Neural cell (in vitro differentiated cells): ENCODE measurements around the gene CGNL1. TPM values are rescaled to one million over a fixed set of nuclear protein-coding genes. Genes with fewer than 3 reads are reported as not detected.

Source experiments
- H2AFZ ChIP-seq: fragments of 200-600, 300-800 bp; sonication (generic), shearing (Covaris generic); 2 replicates; pipeline ENCODE4 v1.6.0; 2014; ENCODE audit warnings: low read depth, mild to moderate bottlenecking, antibody characterized with exemption, low read length, moderate library complexity
- H3F3A ChIP-seq: fragments of 200-600 bp; shearing (Covaris generic); 2 replicates; pipeline ENCODE4 v1.6.1; 2016; ENCODE audit warnings: mild to moderate bottlenecking, moderate library complexity, mixed read lengths, antibody characterized with exemption, low read length; ENCODE audit not compliant: insufficient read depth, poor library complexity, severe bottlenecking
- H3K27ac ChIP-seq: fragments of 200-600, 300-800 bp; sonication (generic), shearing (Covaris generic); 2 replicates; pipeline ENCODE4 v1.5.1; 2014; ENCODE audit warnings: mild to moderate bottlenecking, low read length, moderate library complexity
- H3K27me3 ChIP-seq: fragments of 300-800, 200-600 bp; sonication (generic), shearing (Covaris generic); 2 replicates; pipeline ENCODE4 v1.6.0; 2014; ENCODE audit warnings: mild to moderate bottlenecking, low read depth, low read length, moderate library complexity; ENCODE audit not compliant: insufficient read depth
- H3K36me3 ChIP-seq: fragments of 300-800, 200-600 bp; sonication (generic), shearing (Covaris generic); 2 replicates; pipeline ENCODE4 v1.5.1; 2014; ENCODE audit warnings: mild to moderate bottlenecking, antibody characterized with exemption, low read length, moderate library complexity; ENCODE audit not compliant: insufficient read depth
- H3K4me2 ChIP-seq: fragments of 300-800, 200-600 bp; sonication (generic), shearing (Covaris generic); 2 replicates; pipeline ENCODE4 v1.6.0; 2014; ENCODE audit warnings: mild to moderate bottlenecking, low read length
- H3K4me3 ChIP-seq: fragments of 300-800, 200-600 bp; sonication (generic), shearing (Covaris generic); 2 replicates; pipeline ENCODE4 v1.5.1; 2014; ENCODE audit warnings: mild to moderate bottlenecking, low read length, moderate library complexity
- H3K79me2 ChIP-seq: fragments of 200-600 bp; shearing (Covaris generic); replicated peaks from 2 replicates; pipeline ENCODE4 v1.6.0; 2014; ENCODE audit warnings: mild to moderate bottlenecking, low read length, moderate library complexity; ENCODE audit not compliant: insufficient read depth
- H3K9ac ChIP-seq: fragments of 300-800, 200-600 bp; sonication (generic), shearing (Covaris generic); 2 replicates; pipeline ENCODE4 v1.6.1; 2016; ENCODE audit warnings: mild to moderate bottlenecking, low read length, mixed read lengths
- H3K9me2 ChIP-seq: fragments of 200-600 bp; shearing (Covaris generic); 2 replicates; pipeline ENCODE4 v1.6.1; 2016; ENCODE audit warnings: mild to moderate bottlenecking, low read length, mixed read lengths; ENCODE audit not compliant: insufficient read depth
- H3K9me3 ChIP-seq: fragments of 200-600, 300-800 bp; sonication (generic), shearing (Covaris generic); 2 replicates; pipeline ENCODE4 v1.6.1; 2016; ENCODE audit warnings: mild to moderate bottlenecking, mixed run types, low read length, moderate library complexity, mixed read lengths
- H4K20me1 ChIP-seq: fragments of 200-600 bp; shearing (Covaris generic); 2 replicates; pipeline ENCODE4 v1.6.1; 2016; ENCODE audit warnings: mild to moderate bottlenecking, mixed run types; ENCODE audit not compliant: insufficient read depth
- EP300 ChIP-seq: fragments of 450-650 bp; conservative IDR thresholded peaks from 2 replicates; pipeline ENCODE4 v1.6.1; 2014; ENCODE audit warnings: antibody characterized with exemption, mild to moderate bottlenecking, moderate library complexity; ENCODE audit not compliant: poor library complexity, severe bottlenecking
- EZH2 ChIP-seq: fragments of 200-600, 300-800 bp; shearing (Covaris generic), sonication (generic); IDR thresholded peaks from 2 replicates; pipeline ENCODE4 v1.6.1; 2014; ENCODE audit warnings: antibody characterized with exemption, low read length, borderline replicate concordance, mild to moderate bottlenecking; ENCODE audit not compliant: insufficient read depth, poor library complexity, severe bottlenecking
- MXI1 ChIP-seq: fragments of 450-650 bp; conservative IDR thresholded peaks from 2 replicates; pipeline ENCODE4 v1.6.1; 2014; ENCODE audit warnings: antibody characterized with exemption, mild to moderate bottlenecking; ENCODE audit not compliant: poor library complexity, severe bottlenecking
- POLR2AphosphoS5 ChIP-seq: IDR thresholded peaks from 2 replicates; pipeline ENCODE4 v1.6.1; 2012
- RAD21 ChIP-seq: fragments of 450-650 bp; conservative IDR thresholded peaks from 2 replicates; pipeline ENCODE4 v1.6.1; 2014; ENCODE audit warnings: antibody characterized with exemption, mild to moderate bottlenecking, moderate library complexity
- SMC3 ChIP-seq: fragments of 450-650 bp; conservative IDR thresholded peaks from 2 replicates; pipeline ENCODE4 v1.6.1; 2014; ENCODE audit warnings: antibody characterized with exemption, mild to moderate bottlenecking, moderate library complexity; ENCODE audit not compliant: poor library complexity
- TAF1 ChIP-seq: IDR thresholded peaks from 2 replicates; pipeline ENCODE4 v1.6.1; 2012; ENCODE audit warnings: low read depth
- polyA plus RNA-seq: library from polyadenylated mRNA; depleted of rRNA; stranded (reverse); fragments of >200 nt; gene quantifications from 2 replicates; pipeline ENCODE4 v1.2.3, GENCODE V29; 2014
- TF ChIP-seq, protein P1 (sequence below): fragments of 450-650 bp; IDR thresholded peaks from 2 replicates; pipeline ENCODE4 v1.5.1; 2014; ENCODE audit warnings: antibody characterized with exemption, mild to moderate bottlenecking, moderate library complexity; ENCODE audit not compliant: poor library complexity, severe bottlenecking
- TF ChIP-seq, protein P2 (sequence below): IDR thresholded peaks from 2 replicates; pipeline ENCODE4 v1.6.1; 2012; ENCODE audit warnings: borderline replicate concordance

The CGNL1 gene
- polyA plus RNA-seq, 1 donor from 2014 or later, result 0.26 TPM

DNA sequence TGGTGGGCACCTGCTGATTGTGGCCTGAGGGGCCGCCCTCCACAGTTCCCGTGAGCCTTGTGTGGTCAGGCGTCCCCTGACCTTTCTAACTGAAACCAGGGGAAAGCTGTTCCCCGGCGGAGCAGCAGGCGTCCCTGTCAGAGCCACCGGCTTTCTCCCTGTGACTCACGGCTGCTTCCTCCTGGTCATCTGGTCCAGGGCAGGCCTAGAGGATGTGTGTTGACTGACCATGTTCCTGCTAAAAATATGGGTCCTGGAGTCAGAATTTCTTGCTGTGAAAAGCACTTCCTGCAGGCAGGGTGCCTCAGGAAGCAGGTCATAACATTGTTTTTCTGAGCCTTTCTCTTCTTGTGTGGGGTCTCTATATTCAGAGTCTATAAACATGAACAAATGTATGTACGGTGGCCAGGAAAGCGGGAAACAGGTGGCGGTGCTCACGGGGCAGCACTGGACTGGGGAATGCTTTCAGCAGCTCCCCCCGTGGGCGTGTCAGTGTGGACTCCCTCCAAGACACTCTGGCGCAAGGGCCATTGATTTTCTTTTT, 38.4 kb upstream of the CGNL1 start:
- H3K27ac ChIP-seq, result no peak overlapping the region
- no peak overlapping the region for H3K9ac ChIP-seq
- H3K4me2 ChIP-seq, result no peak overlapping the region
- H3F3A ChIP-seq, result no peaks in the 10 kb centered on the region
- H3K36me3 ChIP-seq, result no peaks in the 10 kb centered on the region
- no peak overlapping the region for H3K4me3 ChIP-seq
- no peaks in the 10 kb centered on the region for H3K27me3 ChIP-seq
- H4K20me1 ChIP-seq, result no peaks in the 10 kb centered on the region
- no peak overlapping the region for H2AFZ ChIP-seq
- no peaks in the 10 kb centered on the region for H3K9me2 ChIP-seq
- TF ChIP-seq EZH2 (no peak), SMC3 (no peak), POLR2AphosphoS5 (no peak), TAF1 (no peak), EP300 (no peak), RAD21 (no peak), MXI1 (no peak)
- TF ChIP-seq, protein P1, sequence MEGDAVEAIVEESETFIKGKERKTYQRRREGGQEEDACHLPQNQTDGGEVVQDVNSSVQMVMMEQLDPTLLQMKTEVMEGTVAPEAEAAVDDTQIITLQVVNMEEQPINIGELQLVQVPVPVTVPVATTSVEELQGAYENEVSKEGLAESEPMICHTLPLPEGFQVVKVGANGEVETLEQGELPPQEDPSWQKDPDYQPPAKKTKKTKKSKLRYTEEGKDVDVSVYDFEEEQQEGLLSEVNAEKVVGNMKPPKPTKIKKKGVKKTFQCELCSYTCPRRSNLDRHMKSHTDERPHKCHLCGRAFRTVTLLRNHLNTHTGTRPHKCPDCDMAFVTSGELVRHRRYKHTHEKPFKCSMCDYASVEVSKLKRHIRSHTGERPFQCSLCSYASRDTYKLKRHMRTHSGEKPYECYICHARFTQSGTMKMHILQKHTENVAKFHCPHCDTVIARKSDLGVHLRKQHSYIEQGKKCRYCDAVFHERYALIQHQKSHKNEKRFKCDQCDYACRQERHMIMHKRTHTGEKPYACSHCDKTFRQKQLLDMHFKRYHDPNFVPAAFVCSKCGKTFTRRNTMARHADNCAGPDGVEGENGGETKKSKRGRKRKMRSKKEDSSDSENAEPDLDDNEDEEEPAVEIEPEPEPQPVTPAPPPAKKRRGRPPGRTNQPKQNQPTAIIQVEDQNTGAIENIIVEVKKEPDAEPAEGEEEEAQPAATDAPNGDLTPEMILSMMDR, result no peak
- TF ChIP-seq, protein P2, sequence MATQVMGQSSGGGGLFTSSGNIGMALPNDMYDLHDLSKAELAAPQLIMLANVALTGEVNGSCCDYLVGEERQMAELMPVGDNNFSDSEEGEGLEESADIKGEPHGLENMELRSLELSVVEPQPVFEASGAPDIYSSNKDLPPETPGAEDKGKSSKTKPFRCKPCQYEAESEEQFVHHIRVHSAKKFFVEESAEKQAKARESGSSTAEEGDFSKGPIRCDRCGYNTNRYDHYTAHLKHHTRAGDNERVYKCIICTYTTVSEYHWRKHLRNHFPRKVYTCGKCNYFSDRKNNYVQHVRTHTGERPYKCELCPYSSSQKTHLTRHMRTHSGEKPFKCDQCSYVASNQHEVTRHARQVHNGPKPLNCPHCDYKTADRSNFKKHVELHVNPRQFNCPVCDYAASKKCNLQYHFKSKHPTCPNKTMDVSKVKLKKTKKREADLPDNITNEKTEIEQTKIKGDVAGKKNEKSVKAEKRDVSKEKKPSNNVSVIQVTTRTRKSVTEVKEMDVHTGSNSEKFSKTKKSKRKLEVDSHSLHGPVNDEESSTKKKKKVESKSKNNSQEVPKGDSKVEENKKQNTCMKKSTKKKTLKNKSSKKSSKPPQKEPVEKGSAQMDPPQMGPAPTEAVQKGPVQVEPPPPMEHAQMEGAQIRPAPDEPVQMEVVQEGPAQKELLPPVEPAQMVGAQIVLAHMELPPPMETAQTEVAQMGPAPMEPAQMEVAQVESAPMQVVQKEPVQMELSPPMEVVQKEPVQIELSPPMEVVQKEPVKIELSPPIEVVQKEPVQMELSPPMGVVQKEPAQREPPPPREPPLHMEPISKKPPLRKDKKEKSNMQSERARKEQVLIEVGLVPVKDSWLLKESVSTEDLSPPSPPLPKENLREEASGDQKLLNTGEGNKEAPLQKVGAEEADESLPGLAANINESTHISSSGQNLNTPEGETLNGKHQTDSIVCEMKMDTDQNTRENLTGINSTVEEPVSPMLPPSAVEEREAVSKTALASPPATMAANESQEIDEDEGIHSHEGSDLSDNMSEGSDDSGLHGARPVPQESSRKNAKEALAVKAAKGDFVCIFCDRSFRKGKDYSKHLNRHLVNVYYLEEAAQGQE, result no peak
- no peaks in the 10 kb centered on the region for H3K79me2 ChIP-seq
- no peaks in the 10 kb centered on the region for H3K9me3 ChIP-seq

GRCh38 chr15:57339321-57339720, 37.0 kb upstream of the CGNL1 start:
- Histone ChIP-seq H2AFZ (no peak overlapping the region), H3F3A (no peaks in the 10 kb centered on the region), H3K36me3 (no peaks in the 10 kb centered on the region), H3K9me2 (no peaks in the 10 kb centered on the region), H3K4me2 (no peak overlapping the region), H3K9ac (no peak overlapping the region), H3K27ac (no peak overlapping the region), H3K4me3 (no peak overlapping the region), H3K27me3 (no peaks in the 10 kb centered on the region), H4K20me1 (no peaks in the 10 kb centered on the region), H3K9me3 (no peaks in the 10 kb centered on the region), H3K79me2 (no peaks in the 10 kb centered on the region)
- TF ChIP-seq SMC3 (no peak), EP300 (no peak), EZH2 (no peak), POLR2AphosphoS5 (no peak), TAF1 (no peak), MXI1 (no peak)
- TF ChIP-seq, protein P2, result no peak
- TF ChIP-seq, protein P1, result no peak
